Measurements from ENCODE around the gene CYBA. TPM values are rescaled to one million over a fixed set of nuclear protein-coding genes. Genes with fewer than 3 reads are reported as not detected.

CYBA gene
- 1,048 TPM for total RNA-seq (2013)
- polyA plus RNA-seq (1,000 to 10,000 TPM; 1,168 to 2,376 (median 2,092) TPM), polyA minus RNA-seq (1,128 and 2,225 TPM in 2 replicates), total RNA-seq (141 to 367 (median 231) reads per million in 11 experiments)

DNA sequence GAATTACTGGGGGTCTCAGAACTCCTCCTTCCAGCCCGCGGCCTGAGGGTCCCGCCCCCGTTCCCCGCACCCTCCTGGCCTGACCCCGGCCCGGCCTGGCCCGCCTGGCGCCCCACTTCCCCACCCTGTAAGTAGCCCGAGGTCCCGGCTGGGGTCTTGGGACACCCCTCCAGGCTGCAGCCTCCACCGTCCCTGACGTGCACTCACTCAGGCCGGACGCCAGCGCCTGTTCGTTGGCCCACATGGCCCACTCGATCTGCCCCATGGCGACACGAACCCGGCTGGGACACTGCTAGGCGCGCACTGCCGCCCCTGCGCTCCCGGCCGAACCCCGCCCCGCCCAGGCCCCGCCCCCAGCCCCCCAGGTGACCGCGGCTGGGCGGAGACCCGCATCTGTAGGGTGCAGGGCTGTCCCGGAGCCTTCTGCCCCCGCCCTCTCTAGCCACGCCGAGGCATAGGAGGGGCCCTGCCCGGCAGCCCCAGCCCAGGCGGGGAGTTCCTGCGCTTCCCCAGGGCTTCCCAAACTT lies at the start of gene CYBA:
TSS of gene CYBA (minus strand) at position 305 of the 527 bp plus-strand sequence. CDS start at position 265, 40 bp downstream.
- H3K27me3 Mint-ChIP-seq (ENCODE audit: low read depth in 3 of 3): peaks cover 0 to 2% (median 2%) of the 10 kb centered on the region in 3 donors
- peak within 1 kb of the TSS; percentile 92 to 97 for H3K4me3 Mint-ChIP-seq
- no peaks in the 10 kb centered on the region for H3K27me3 ChIP-seq (ENCODE audit: control insufficient read depth in 2 of 2, insufficient read depth in 2 of 2, low read length in 2 of 2)
- H3K36me3 Mint-ChIP-seq: peaks cover 24 to 43% of the 10 kb centered on the region in 2 donors
- peak within 1 kb of the TSS; percentile 79 to 100 (median 81) for H3K4me3 ChIP-seq (replicated peaks in 1 of 3; ENCODE audit: low read depth in 2 of 3, low read length in 3 of 3)
- DNase-seq: peak; percentile 70 to 87 (median 84)
- H3K27ac ChIP-seq (ENCODE audit: low read depth in 1 of 2, low read length in 2 of 2): peak within 1 kb of the TSS; percentile 83 to 97
- H3K4me1 Mint-ChIP-seq: peaks cover 32% of the 10 kb centered on the region
- H3K9me3 Mint-ChIP-seq: peaks cover 0 to 2% (median 0%) of the 10 kb centered on the region in 7 donors
- intact Hi-C loops (cut with micrococcal nuclease): loop anchor here (2.0 to 5.0 kb wide), 2 partner anchors 36 kb away; partner anchors contain the start of gene SNAI3 (in 2 of the 2)
- peaks cover 28 to 37% of the 10 kb centered on the region in 2 donors for H3K36me3 ChIP-seq (replicated peaks in 1 of 2; ENCODE audit: control insufficient read depth in 1 of 2, insufficient read depth in 2 of 2, low read length in 2 of 2)
- peaks cover 49% of the 10 kb centered on the region for H3K79me2 ChIP-seq (ENCODE audit: insufficient read depth, low read length)
- peak within 1 kb of the TSS; percentile 93 for H3K4me2 ChIP-seq (replicated peaks; ENCODE audit: extremely low read depth, low read length, poor library complexity, severe bottlenecking)
- peak within 1 kb of the TSS; percentile 93 to 96 (median 95) for H3K27ac Mint-ChIP-seq
- peaks cover 45 to 53% of the 10 kb centered on the region in 2 donors for H3K4me1 ChIP-seq (ENCODE audit: control insufficient read depth in 1 of 2, insufficient read depth in 2 of 2, low read length in 2 of 2)
- peaks cover 50% of the 10 kb centered on the region for H4K20me1 ChIP-seq (ENCODE audit: insufficient read depth, low read length)
- peak within 1 kb of the TSS; percentile 93 for H3K9ac ChIP-seq (ENCODE audit: insufficient read depth, low read length, poor library complexity, severe bottlenecking)
- no peaks in the 10 kb centered on the region for H3K9me3 ChIP-seq (replicated peaks in 1 of 2; ENCODE audit: control insufficient read depth in 1 of 2, insufficient read depth in 1 of 2, low read length in 2 of 2)
- 0% methylated on average over 37 of the region's 41 CpGs for WGBS (ENCODE audit: insufficient coverage)
- TF ChIP-seq, protein P1, sequence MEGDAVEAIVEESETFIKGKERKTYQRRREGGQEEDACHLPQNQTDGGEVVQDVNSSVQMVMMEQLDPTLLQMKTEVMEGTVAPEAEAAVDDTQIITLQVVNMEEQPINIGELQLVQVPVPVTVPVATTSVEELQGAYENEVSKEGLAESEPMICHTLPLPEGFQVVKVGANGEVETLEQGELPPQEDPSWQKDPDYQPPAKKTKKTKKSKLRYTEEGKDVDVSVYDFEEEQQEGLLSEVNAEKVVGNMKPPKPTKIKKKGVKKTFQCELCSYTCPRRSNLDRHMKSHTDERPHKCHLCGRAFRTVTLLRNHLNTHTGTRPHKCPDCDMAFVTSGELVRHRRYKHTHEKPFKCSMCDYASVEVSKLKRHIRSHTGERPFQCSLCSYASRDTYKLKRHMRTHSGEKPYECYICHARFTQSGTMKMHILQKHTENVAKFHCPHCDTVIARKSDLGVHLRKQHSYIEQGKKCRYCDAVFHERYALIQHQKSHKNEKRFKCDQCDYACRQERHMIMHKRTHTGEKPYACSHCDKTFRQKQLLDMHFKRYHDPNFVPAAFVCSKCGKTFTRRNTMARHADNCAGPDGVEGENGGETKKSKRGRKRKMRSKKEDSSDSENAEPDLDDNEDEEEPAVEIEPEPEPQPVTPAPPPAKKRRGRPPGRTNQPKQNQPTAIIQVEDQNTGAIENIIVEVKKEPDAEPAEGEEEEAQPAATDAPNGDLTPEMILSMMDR (IDR thresholded peaks at IDR 0.05): no peak
- H2AFZ ChIP-seq (ENCODE audit: insufficient read depth, low read depth, low read length, poor library complexity, severe bottlenecking): peak within 1 kb of the TSS; percentile 52

DNA sequence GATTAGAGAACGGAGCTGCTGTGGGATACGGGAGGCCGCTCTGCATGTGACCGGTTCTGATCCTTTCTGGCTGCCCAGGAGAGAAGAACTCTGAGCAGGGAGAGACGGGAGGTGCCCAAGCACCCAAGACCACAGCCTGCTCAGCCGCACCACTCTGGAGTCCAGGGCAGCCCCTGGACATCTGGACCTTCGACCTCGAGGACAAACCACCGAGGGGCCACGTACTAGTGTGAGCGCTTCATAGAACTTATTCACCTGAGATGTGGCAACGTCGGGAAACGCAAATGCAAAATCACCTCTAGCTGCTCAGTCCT lies 49.4 kb upstream of the CYBA start:
- Histone ChIP-seq H3K9me3 (replicated peaks in 1 of 2; ENCODE audit: control insufficient read depth in 1 of 2, insufficient read depth in 1 of 2, low read length in 2 of 2) (no peaks in the 10 kb centered on the region), H3K79me2 (ENCODE audit: insufficient read depth, low read length) (peaks cover 78% of the 10 kb centered on the region), H3K4me1 (ENCODE audit: control insufficient read depth in 1 of 2, insufficient read depth in 2 of 2, low read length in 2 of 2) (peaks cover 62 to 65% of the 10 kb centered on the region in 2 donors), H3K9ac (ENCODE audit: insufficient read depth, low read length, poor library complexity, severe bottlenecking) (peak overlapping the region; percentile 56), H2AFZ (ENCODE audit: insufficient read depth, low read depth, low read length, poor library complexity, severe bottlenecking) (no peak overlapping the region), H3K36me3 (replicated peaks in 1 of 2; ENCODE audit: control insufficient read depth in 1 of 2, insufficient read depth in 2 of 2, low read length in 2 of 2) (peaks cover 52 to 53% of the 10 kb centered on the region in 2 donors), H3K27ac (ENCODE audit: low read depth in 1 of 2, low read length in 2 of 2) (peak overlapping the region; percentile 83 to 88), H3K4me3 (replicated peaks in 1 of 3; ENCODE audit: low read depth in 2 of 3, low read length in 3 of 3) (peak overlapping the region; percentile 2 to 93 (median 40)), H4K20me1 (ENCODE audit: insufficient read depth, low read length) (peaks cover 66% of the 10 kb centered on the region), H3K4me2 (replicated peaks; ENCODE audit: extremely low read depth, low read length, poor library complexity, severe bottlenecking) (peak overlapping the region; percentile 83), H3K27me3 (ENCODE audit: control insufficient read depth in 2 of 2, insufficient read depth in 2 of 2, low read length in 2 of 2) (no peaks in the 10 kb centered on the region)
- peak overlapping the region; percentile 65 to 73 for H3K4me3 Mint-ChIP-seq
- H3K36me3 Mint-ChIP-seq: peaks cover 51 to 70% of the 10 kb centered on the region in 2 donors
- no peaks in the 10 kb centered on the region for H3K9me3 Mint-ChIP-seq
- H3K27me3 Mint-ChIP-seq (ENCODE audit: low read depth in 3 of 3): peaks cover 0 to 4% (median 2%) of the 10 kb centered on the region in 3 donors
- intact Hi-C loops (cut with micrococcal nuclease): loop anchor here (2.0 to 10.0 kb wide), 4 partner anchors 13 to 745 kb away; partner anchors contain the start of genes MVD (in 2 of the 2), BANP (in 1 of the 2) and SNAI3 (in 1 of the 2)
- peaks cover 56% of the 10 kb centered on the region for H3K4me1 Mint-ChIP-seq
- no peak for DNase-seq
- TF ChIP-seq, protein P1 (IDR thresholded peaks at IDR 0.05): no peak
- 22% methylated on average over 14 of the region's 14 CpGs for WGBS (ENCODE audit: insufficient coverage)
- peak overlapping the region; percentile 89 to 98 (median 94) for H3K27ac Mint-ChIP-seq

Data from CD14-positive monocyte (primary cell).